Tibial nerve (tissue), 4 donors: Measurements from ENCODE around the gene AHNAK2. TPM values are rescaled to one million over a fixed set of nuclear protein-coding genes. Genes with fewer than 3 reads are reported as not detected.

Experiments used
- DNase-seq, 2 donors: peaks; one replicate each; pipeline ENCODE4 v3.0.0-alpha.2; 2019; ENCODE audit warnings: low spot score in 2 of 2
- H3K27ac ChIP-seq, 4 donors: fragments of 200-600 bp; sonication (generic) in 3 of 4; one replicate each; pipeline ENCODE4 v1.5.1; 2017 to 2019; ENCODE audit warnings: mild to moderate bottlenecking in 1 of 4
- H3K27me3 ChIP-seq, 2 donors: fragments of 200-600 bp; sonication (generic) in 1 of 2; one replicate each; pipeline versions ENCODE4 v1.5.1 to v1.6.0; 2017 to 2019
- H3K36me3 ChIP-seq, 3 donors: fragments of 200-600 bp; sonication (generic); one replicate each; pipeline ENCODE4 v1.5.1; 2018 to 2019
- H3K4me1 ChIP-seq, 4 donors: fragments of 200-600 bp; sonication (generic) in 3 of 4; one replicate each; pipeline ENCODE4 v1.5.1; 2017 to 2019
- H3K4me3 ChIP-seq, 4 donors: fragments of 200-600 bp; sonication (generic) in 3 of 4; one replicate each; pipeline ENCODE4 v1.5.1; 2017 to 2019; ENCODE audit warnings: mild to moderate bottlenecking in 1 of 4, moderate library complexity in 1 of 4
- H3K9me3 ChIP-seq, 4 donors: fragments of 200-600 bp; sonication (generic) in 3 of 4; one replicate each; pipeline ENCODE4 v1.5.1; 2017 to 2019
- CTCF ChIP-seq, 5 experiments: fragments of 200-600 bp in 3 of 5; fragments of 450-650 bp in 2 of 5; sonication (generic) in 3 of 5; IDR thresholded peaks; one replicate each; pipeline ENCODE4 v1.5.1; 2016 to 2019; ENCODE audit warnings: antibody characterized with exemption in 5 of 5, mild to moderate bottlenecking in 3 of 5, moderate library complexity in 2 of 5
- EP300 ChIP-seq, 2 donors: sonication (generic); formaldehyde crosslinking; IDR thresholded peaks; one replicate each; pipeline ENCODE4 v1.6.1; 2017; ENCODE audit warnings: antibody characterized with exemption in 2 of 2, mild to moderate bottlenecking in 1 of 2
- POLR2A ChIP-seq, 2 donors: fragments of 450-650 bp; IDR thresholded peaks; one replicate each; pipeline ENCODE4 v1.6.1; 2017; ENCODE audit warnings: antibody characterized with exemption in 2 of 2, mild to moderate bottlenecking in 2 of 2, moderate library complexity in 2 of 2
- WGBS, 2 donors: methylation state at CpG; one replicate each; pipeline ENCODE4 v1.1.5; 2018; 5-methylcytosine and 5-hydroxymethylcytosine counted together
- total RNA-seq, 4 donors: library from RNA; depleted of rRNA; stranded (reverse); fragments of >200 nt; gene quantifications; one replicate each; pipeline ENCODE4 v1.1.0, GENCODE V29; 2016

The AHNAK2 gene
- total RNA-seq, 4 donors from 2014 or later, result 31.2 to 152 (median 118) TPM

- Histone ChIP-seq H3K9me3 (no peaks in the 10 kb centered on the region), H3K36me3 (peaks cover 0 to 15% (median 0%) of the 10 kb centered on the region in 3 donors), H3K27ac (no peak overlapping the region), H3K4me1 (peaks cover 0 to 20% (median 11%) of the 10 kb centered on the region in 4 donors), H3K4me3 (no peak overlapping the region), H3K27me3 (no peaks in the 10 kb centered on the region)
- no peak for DNase-seq
- TF ChIP-seq CTCF (IDR thresholded peaks at IDR 0.05) (no peak), EP300 (IDR thresholded peaks at IDR 0.05) (no peak), POLR2A (IDR thresholded peaks at IDR 0.05) (no peak)
- 68 to 72% methylated on average over 9 of the region's 9 CpGs for WGBS, 2 donors
Observed at GRCh38 chr14:105015242-105015641, 37.1 kb upstream of the AHNAK2 start.

GRCh38 chr14:105014631-105015030 is 36.5 kb upstream of the AHNAK2 start:
- no peak overlapping the region for H3K27ac ChIP-seq
- TF ChIP-seq EP300 (IDR thresholded peaks at IDR 0.05), result no peak
- no peak for TF ChIP-seq CTCF (IDR thresholded peaks at IDR 0.05)
- TF ChIP-seq POLR2A (IDR thresholded peaks at IDR 0.05), result no peak
- no peak for DNase-seq
- no peak overlapping the region for H3K4me3 ChIP-seq
- H3K9me3 ChIP-seq, result no peaks in the 10 kb centered on the region
- 64 to 66% methylated on average over 4 of the region's 4 CpGs for WGBS, 2 donors
- H3K36me3 ChIP-seq, result peaks cover 0 to 21% (median 0%) of the 10 kb centered on the region in 3 donors
- H3K4me1 ChIP-seq, result peaks cover 0 to 14% (median 6%) of the 10 kb centered on the region in 4 donors
- H3K27me3 ChIP-seq, result no peaks in the 10 kb centered on the region

DNA sequence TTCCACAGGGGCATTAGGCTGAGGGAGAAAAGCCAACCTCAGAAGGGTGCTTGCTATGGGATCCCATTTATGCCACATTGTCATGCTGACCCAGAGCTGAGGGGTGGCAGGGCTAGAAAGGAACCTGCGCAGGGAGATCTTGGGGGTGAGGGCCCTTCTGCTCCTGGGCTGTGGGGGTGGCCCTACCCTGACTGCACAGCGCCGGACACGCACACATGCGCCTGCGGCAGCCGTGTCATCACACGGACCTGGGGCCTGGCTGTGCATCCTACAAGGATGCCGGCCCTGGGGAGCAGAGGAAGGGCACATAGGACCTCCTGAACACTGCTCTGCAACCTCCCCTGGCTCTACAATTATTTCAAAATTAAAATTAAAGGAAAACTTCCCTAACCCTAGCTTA is 35.9 kb upstream of the AHNAK2 start:
- Histone ChIP-seq H3K9me3 (no peaks in the 10 kb centered on the region), H3K36me3 (peaks cover 0 to 22% (median 0%) of the 10 kb centered on the region in 3 donors), H3K4me3 (no peak overlapping the region), H3K4me1 (peaks cover 0 to 8% (median under 1%) of the 10 kb centered on the region in 4 donors), H3K27ac (no peak overlapping the region), H3K27me3 (no peaks in the 10 kb centered on the region)
- WGBS, 2 donors, result 77 to 86% methylated on average over 8 to 9 of the region's 9 CpGs
- DNase-seq, result no peak
- TF ChIP-seq CTCF (IDR thresholded peaks at IDR 0.05) (no peak), EP300 (IDR thresholded peaks at IDR 0.05) (no peak), POLR2A (IDR thresholded peaks at IDR 0.05) (no peak)

GRCh38 chr14:105013150-105013785 is 35.1 kb upstream of the AHNAK2 start:
- 42 to 51% methylated on average over 8 of the region's 8 CpGs for WGBS, 2 donors

More at GRCh38 chr14:105013150-105013785, 35.1 kb upstream of the AHNAK2 start:
- Histone ChIP-seq H3K4me1 (peaks cover 0 to 4% (median 0%) of the 10 kb centered on the region in 4 donors), H3K27ac (no peak overlapping the region), H3K4me3 (no peak overlapping the region), H3K27me3 (no peaks in the 10 kb centered on the region), H3K36me3 (peaks cover 0 to 29% (median 0%) of the 10 kb centered on the region in 3 donors), H3K9me3 (no peaks in the 10 kb centered on the region)
- DNase-seq, result no peak
- TF ChIP-seq CTCF (IDR thresholded peaks at IDR 0.05), result no peak
- no peak for TF ChIP-seq POLR2A (IDR thresholded peaks at IDR 0.05)
